RWPE2 (cell line): ENCODE measurements around the gene KCNA10.

Experiments
- ATAC-seq: fragments of 200-7000 bp; cut with Tn5 transposase; 3 replicates; pipeline ENCODE4 v1.9.1; 2021; ENCODE audit warnings: low read depth
- DNase-seq: peaks from one replicate; pipeline ENCODE4 v3.0.0-alpha.2; 2020; ENCODE audit warnings: low spot score
- H3K27ac ChIP-seq: fragments of 450-650 bp; 2 replicates; pipeline ENCODE4 v1.5.1; 2017; ENCODE audit warnings: mild to moderate bottlenecking; ENCODE audit not compliant: poor library complexity, severe bottlenecking
- H3K27me3 ChIP-seq: fragments of 250-450 bp; sonication (Bioruptor Pico); 2 replicates; pipeline ENCODE4 v1.5.1; 2021; ENCODE audit warnings: mild to moderate bottlenecking, moderate library complexity; ENCODE audit not compliant: insufficient read depth, poor library complexity, severe bottlenecking
- H3K36me3 ChIP-seq: fragments of 250-450 bp; sonication (Bioruptor Pico); 2 replicates; pipeline ENCODE4 v1.5.1; 2020; ENCODE audit warnings: low read depth, mild to moderate bottlenecking, moderate library complexity
- H3K4me1 ChIP-seq: fragments of 250-450 bp; sonication (Bioruptor Pico); 2 replicates; pipeline ENCODE4 v1.5.1; 2021; ENCODE audit warnings: mild to moderate bottlenecking, moderate library complexity; ENCODE audit not compliant: insufficient read depth, poor library complexity, severe bottlenecking
- H3K4me3 ChIP-seq: fragments of 250-450 bp; sonication (Bioruptor Pico); 2 replicates; pipeline ENCODE4 v1.5.1; 2021; ENCODE audit warnings: mild to moderate bottlenecking, moderate library complexity; ENCODE audit not compliant: severe bottlenecking
- H3K9me3 ChIP-seq: fragments of 250-450 bp; sonication (Bioruptor Pico); 2 replicates; pipeline ENCODE4 v1.5.1; 2021; ENCODE audit warnings: mild to moderate bottlenecking, moderate library complexity; ENCODE audit not compliant: severe bottlenecking
- TF ChIP-seq, protein P1 (sequence below): fragments of 450-650 bp; IDR thresholded peaks from one replicate; pipeline ENCODE4 v1.5.1; 2017; ENCODE audit warnings: mild to moderate bottlenecking, moderate library complexity; ENCODE audit not compliant: poor library complexity, severe bottlenecking

KCNA10 gene

DNA sequence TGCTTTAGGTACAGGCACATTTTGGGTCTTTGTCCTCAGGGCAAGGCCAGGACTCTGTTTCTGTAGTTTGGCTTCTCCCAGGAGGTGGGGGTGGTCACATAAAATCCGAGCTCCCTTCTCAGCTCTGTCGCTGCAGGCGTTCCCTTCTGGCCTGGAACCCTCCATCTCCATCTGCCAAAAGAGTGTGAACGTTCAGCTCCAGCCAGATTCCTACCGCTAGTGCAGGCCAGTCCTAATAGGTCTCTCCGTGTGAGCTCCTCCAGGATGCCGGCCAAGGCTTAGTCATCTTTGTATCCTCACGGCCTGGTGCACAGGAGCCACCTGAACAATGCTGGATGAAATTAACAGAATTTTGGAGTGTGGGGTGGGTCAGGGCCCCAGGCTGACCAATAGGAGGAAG lies 19.9 kb upstream of the KCNA10 start:
- no peak overlapping the region for H3K4me3 ChIP-seq
- no peaks in the 10 kb centered on the region for H3K27me3 ChIP-seq
- DNase-seq: no peak
- H3K4me1 ChIP-seq: no peaks in the 10 kb centered on the region
- TF ChIP-seq, protein P1, sequence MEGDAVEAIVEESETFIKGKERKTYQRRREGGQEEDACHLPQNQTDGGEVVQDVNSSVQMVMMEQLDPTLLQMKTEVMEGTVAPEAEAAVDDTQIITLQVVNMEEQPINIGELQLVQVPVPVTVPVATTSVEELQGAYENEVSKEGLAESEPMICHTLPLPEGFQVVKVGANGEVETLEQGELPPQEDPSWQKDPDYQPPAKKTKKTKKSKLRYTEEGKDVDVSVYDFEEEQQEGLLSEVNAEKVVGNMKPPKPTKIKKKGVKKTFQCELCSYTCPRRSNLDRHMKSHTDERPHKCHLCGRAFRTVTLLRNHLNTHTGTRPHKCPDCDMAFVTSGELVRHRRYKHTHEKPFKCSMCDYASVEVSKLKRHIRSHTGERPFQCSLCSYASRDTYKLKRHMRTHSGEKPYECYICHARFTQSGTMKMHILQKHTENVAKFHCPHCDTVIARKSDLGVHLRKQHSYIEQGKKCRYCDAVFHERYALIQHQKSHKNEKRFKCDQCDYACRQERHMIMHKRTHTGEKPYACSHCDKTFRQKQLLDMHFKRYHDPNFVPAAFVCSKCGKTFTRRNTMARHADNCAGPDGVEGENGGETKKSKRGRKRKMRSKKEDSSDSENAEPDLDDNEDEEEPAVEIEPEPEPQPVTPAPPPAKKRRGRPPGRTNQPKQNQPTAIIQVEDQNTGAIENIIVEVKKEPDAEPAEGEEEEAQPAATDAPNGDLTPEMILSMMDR: no peak
- no peaks in the 10 kb centered on the region for H3K9me3 ChIP-seq
- H3K27ac ChIP-seq: no peak overlapping the region
- no peaks in the 10 kb centered on the region for H3K36me3 ChIP-seq
- ATAC-seq: no peak

DNA sequence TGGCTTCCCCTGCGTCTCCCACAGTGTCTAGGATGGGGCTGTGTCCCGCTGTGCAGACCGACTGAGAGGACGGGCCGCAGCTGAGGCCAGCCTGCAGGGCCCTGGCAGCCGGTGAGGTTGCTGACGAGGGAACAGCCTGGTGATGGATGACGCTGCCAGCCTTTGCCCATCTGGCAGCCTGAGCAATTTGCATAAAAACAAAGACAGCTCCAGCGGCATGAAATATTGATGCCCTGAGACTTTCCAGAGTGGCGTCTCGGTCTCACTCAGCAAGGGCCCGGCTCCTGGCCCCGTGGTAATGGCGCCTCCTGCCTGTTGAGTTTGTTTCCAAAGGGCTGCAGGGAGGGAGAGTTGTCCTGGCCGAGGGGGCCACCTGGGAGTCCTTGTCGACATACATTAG lies 19.1 kb upstream of the KCNA10 start:
- ATAC-seq (no peak), DNase-seq (no peak)
- TF ChIP-seq, protein P1: no peak
- no peak overlapping the region for H3K27ac ChIP-seq
- no peaks in the 10 kb centered on the region for H3K4me1 ChIP-seq
- no peak overlapping the region for H3K4me3 ChIP-seq
- H3K36me3 ChIP-seq: no peaks in the 10 kb centered on the region
- no peaks in the 10 kb centered on the region for H3K27me3 ChIP-seq
- H3K9me3 ChIP-seq: no peaks in the 10 kb centered on the region

DNA sequence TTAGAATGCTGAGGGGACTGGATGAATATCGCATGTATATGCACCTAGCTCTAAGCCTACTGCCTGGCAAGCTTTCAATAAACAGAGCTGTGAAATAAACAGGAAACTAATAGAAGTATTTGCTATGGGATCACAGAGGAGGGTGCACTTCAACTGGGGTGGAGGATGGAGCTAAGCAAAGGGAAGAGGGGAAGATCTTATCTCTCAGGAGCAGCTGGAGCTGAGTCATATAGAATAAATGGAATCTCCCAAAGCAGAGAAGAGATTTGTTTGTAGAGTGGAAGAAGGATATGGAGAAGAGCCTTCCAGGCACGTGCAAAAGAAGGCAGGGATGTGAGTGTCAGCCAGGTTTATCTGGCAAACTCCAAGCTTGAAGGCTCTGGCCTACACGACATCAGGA lies 17.0 kb upstream of the KCNA10 start:
- Histone ChIP-seq H3K4me1 (no peaks in the 10 kb centered on the region), H3K36me3 (no peaks in the 10 kb centered on the region), H3K27me3 (peaks cover 3% of the 10 kb centered on the region), H3K27ac (no peak overlapping the region), H3K9me3 (no peaks in the 10 kb centered on the region), H3K4me3 (no peak overlapping the region)
- no peak for ATAC-seq
- TF ChIP-seq, protein P1: no peak
- no peak for DNase-seq

DNA sequence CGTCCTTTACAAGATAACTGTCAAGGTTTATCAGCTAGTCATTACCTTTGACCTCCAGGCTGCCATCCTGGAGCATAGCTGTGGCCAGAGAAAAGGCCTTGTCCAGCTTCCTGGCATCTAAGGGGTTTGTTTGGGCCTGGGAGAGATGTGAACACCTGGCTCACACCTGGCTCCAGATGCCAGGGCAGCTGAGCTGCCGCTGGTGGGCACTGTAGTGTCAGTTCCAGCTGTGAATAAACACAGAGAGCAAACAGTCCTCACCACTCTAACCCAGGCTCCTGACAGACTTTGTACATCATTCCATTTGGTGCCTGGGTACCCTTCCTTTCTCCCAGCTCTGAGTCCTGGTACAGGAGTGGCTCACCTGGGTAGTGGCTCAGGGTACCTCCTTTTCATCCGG lies 14.3 kb upstream of the KCNA10 start:
- ATAC-seq: no peak
- TF ChIP-seq, protein P1: no peak
- DNase-seq: no peak
- H3K36me3 ChIP-seq: no peaks in the 10 kb centered on the region
- no peak overlapping the region for H3K27ac ChIP-seq
- peaks cover 7% of the 10 kb centered on the region for H3K27me3 ChIP-seq
- H3K4me3 ChIP-seq: no peak overlapping the region
- H3K9me3 ChIP-seq: no peaks in the 10 kb centered on the region
- H3K4me1 ChIP-seq: no peaks in the 10 kb centered on the region

DNA sequence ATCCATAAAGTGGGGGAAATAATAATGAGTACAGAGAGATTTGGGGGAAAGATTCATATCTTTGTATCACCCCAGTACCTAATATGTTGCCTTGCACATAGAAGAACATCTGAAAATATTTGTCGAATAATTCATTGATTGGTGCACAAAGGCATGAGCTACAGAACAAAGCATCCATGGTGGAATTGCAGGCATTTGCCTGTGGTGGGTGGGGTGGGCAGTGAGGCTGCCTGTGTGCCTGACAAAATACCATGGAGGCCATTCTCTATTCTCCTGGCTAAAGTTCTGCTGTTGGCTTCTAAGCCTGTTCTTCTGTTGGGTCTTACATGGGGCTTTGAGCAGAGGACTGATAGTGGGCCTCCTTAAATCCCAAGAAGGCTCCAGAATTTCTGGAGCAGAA lies 10.0 kb upstream of the KCNA10 start:
- Histone ChIP-seq H3K27me3 (peaks cover 11% of the 10 kb centered on the region), H3K27ac (no peak overlapping the region), H3K36me3 (no peaks in the 10 kb centered on the region), H3K4me1 (no peaks in the 10 kb centered on the region), H3K9me3 (no peaks in the 10 kb centered on the region), H3K4me3 (no peak overlapping the region)
- TF ChIP-seq, protein P1: no peak
- ATAC-seq (no peak), DNase-seq (no peak)
